Activated CD4-positive, CD25-positive, alpha-beta regulatory T cell treated with anti-CD3 and anti-CD28 coated beads, Interleukin-2, amount 50 U/mL, for 24 hours (primary cell): Measurements from ENCODE around the gene MAFG.

ENCODE experiments used
- ATAC-seq, 2 donors: fragments of 150-1000 bp; cut with Tn5 transposase; one replicate each; pipeline ENCODE4 v1.10.0; 2021; ENCODE audit warnings: mild to moderate bottlenecking in 1 of 2, moderate library complexity in 1 of 2

The MAFG gene

DNA sequence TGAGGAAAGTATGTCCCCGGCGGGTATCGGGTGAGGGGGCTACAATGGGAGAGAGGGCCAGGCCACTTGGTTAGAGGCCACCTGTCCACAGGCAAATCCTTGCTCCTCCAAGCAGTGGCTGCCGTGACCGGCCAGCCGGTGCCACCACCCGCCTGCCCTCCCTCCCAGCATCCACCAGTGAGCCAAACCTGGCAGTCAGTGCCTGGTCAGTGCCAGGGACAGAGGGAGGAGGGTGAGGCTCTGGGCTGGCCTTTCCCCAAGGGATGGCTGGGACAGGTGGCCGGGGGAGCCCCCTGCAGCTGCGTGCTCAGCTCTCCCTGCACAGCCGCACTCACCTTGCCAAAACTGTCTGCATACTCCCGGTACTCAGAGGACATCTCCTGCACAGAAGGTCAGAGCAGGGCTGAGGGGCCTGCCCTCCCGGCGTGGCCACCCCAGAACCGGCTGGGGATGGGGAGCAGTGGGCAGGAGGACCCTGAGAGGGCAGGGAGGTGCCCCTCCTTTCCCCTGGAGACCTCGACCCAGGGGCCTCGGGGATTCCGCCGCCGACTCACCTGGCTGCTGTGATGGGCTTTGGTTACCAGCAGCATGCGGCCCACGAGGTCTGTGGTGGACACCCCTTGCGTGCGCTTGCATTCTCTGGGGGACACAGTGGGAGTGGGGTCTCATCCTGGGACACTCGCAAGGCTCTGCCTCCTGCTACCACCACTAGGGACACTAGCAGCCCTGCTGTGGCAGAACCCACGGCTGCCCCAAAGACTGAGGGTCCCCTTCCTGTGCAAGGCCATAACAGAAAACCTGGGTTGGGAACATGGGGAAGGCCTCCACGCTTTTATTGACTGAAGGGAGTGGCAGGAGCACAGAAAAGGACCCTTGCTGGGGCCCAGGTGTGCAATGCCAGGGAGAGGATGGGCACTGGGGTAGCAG is 20.1 kb downstream of the MAFG start:
- no peak for ATAC-seq

- ATAC-seq: no peak
These were observed 20.9 kb downstream of the MAFG start for GRCh38 chr17:81906476-81907218.

- no peak for ATAC-seq
These were observed 21.5 kb downstream of the MAFG start for GRCh38 chr17:81905993-81906392.

DNA sequence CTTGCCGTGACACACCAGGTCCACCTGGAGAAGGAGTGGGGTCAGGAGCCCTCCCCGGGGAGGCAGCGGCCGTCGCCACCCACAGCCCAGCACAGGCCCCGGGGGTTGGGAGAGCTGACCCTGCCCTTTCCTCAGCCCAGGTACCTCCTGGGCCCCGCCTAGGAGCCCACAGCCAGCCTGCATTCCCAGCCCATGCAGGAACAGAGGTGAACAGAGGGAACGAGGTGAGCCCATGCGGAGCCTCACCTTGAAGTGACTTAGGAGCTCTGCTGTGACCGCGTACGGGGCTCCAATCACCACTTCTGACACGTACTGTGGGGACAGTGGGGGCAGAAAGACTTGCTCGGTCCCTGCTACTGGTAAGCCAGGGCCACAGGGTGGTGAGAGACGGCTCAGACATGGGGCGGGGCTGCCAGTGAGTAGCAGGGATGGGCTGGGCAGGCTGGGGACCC is 22.1 kb downstream of the MAFG start:
- ATAC-seq: no peak

- ATAC-seq: no peak
These were observed 22.7 kb downstream of the MAFG start for GRCh38 chr17:81904600-81905423.

GRCh38 chr17:81903896-81904599 is 23.5 kb downstream of the MAFG start:
- no peak for ATAC-seq

GRCh38 chr17:81903415-81903831 is 24.1 kb downstream of the MAFG start:
- ATAC-seq: no peak

GRCh38 chr17:81902653-81903414 is 24.7 kb downstream of the MAFG start:
- ATAC-seq: peak; percentile 8 to 12

DNA sequence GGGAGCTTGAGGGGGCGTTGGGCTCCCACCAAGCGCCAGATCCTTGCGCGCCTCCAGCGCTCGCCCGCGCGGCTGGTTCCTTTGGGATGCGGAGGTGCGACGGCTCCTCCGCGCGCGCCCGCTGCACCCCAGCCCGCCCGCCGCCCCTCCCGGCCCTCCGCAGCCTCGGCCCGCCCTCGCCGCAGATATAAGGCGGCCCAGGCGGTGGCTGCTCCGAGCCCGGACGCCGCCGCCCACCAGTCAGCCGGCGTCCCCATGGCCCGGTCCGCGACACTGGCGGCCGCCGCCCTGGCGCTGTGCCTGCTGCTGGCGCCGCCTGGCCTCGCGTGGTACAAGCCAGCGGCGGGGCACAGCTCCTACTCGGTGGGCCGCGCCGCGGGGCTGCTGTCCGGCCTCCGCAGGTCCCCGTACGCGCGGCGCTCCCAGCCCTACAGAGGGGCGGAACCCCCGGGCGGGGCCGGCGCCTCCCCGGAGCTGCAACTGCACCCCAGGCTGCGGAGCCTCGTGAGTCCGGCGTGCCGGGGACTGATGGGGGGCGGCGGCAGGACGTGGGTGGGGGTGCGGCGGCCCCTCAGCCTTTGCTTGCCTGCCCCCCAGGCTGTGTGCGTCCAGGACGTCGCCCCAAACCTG is 25.4 kb downstream of the MAFG start, which contains the start of gene NPB:
Gene NPB (plus strand): TSS at position 216 of the 630 bp plus-strand sequence. CDS start 40 bp downstream, at position 256.
- ATAC-seq: peak; percentile 46 to 55

DNA sequence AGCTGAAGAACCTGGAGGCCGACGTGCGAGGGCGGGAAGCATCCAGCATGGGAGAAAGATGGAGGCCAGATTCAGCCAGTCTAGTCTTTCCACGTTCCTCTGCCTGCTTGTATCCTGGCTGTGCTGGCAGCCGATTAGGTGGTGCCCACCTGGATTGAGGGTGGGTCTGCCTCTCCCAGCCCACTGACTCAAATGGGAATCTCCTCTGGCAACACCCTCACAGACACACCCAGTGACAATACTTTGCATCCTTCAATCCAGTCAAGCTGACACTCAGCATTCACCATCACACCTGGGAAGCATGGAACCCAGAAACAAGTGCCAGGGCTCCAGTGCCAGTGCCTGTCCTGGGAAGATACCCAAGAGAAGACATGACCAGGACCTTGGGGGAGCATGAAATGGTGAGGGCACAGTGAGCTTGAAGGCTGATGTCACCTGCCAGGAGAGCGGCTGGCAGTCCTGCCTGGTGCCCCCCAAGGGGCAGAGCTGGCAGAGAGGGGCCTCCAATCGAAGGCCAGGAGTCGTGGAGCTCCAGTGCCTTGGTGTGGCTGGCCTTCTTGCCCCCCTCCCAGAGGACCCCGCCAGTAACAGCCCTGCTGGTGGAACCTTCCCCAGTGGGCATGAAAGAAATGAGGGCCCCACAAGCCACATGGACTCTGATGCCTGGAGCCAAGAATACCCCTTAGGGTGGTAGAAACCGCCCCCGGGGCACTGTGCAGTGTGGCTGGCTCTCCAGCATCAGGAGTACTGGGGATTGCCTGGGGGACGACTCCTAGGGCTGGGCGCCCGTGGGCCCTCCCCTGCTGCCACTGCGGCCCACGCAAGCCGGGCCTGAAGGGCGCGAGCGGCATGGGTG is 26.1 kb downstream of the MAFG start:
- peak; percentile 14 to 18 for ATAC-seq

DNA sequence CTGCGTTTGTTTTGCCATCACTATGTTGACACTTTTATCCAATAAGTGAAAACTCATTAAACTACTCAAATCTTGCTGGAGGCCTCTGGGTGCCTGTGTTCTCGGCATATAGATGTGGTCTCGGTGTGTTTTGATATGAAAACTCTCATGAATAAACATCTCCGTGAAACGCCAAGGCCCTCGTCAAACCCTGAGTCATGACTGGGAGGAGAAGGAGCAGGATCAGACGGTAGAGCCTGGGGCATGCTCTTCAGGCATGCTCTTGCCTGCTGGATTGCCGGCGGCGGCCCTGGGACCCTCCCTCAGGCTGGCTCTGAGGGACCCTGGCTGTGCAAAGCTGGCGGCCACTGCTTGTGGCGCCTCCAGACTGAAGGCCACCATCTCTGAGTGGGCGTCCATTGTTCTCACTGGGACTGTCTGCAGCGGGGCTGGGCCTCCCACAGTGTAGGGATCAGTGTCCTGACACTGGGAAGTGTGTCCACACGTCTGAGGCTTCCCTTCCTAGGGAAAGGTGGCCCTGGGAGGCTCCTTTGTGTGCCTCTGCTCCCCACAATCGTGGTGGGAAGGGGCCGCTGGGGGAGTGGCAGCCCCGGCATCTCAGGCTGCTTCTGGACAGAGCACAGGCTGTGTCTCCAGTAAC is 27.2 kb downstream of the MAFG start:
- ATAC-seq: no peak

- ATAC-seq: no peak
These were observed 27.9 kb downstream of the MAFG start for GRCh38 chr17:81899514-81900166.

- no peak for ATAC-seq
These were observed 28.6 kb downstream of the MAFG start for GRCh38 chr17:81898885-81899284.

DNA sequence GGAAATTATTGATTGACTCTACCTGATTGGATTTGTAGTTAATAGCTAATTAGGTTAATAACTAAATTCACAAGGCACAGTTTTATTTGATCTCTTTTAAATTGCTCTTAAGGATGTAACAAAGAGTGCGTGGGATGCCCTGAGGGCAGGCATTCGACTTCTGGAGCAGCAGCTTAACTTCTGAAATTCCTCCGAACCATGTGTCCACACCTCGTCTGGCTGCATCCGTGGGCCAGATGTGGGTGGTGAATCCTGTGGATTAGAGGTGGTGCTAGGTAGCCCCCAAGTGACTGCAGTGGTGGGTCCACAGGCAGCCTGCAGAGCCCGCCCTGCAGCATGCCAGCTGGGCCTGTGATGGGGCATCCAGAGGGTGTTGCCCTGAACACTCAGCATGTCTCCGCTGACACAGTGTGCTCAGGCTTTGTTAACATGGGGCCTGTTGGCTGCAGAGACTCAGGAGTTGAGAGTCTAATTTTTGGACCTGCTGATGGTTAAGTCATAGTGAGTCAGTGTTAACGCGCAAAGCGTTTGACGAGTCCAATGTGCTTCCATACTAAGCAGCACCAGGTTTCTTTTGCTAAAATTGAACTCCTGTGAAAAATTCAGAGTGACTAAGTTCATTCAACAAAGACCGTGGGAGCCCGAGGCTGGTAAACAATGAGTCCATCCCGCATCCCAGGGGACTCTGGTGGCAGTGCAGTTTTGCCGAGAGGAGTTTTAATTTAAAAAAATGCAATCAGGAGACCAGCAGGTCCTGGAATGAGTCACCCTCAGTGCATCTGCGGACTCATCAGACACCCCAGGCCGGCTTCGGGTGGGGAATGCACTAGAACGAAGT is 29.3 kb downstream of the MAFG start:
- ATAC-seq: no peak

DNA sequence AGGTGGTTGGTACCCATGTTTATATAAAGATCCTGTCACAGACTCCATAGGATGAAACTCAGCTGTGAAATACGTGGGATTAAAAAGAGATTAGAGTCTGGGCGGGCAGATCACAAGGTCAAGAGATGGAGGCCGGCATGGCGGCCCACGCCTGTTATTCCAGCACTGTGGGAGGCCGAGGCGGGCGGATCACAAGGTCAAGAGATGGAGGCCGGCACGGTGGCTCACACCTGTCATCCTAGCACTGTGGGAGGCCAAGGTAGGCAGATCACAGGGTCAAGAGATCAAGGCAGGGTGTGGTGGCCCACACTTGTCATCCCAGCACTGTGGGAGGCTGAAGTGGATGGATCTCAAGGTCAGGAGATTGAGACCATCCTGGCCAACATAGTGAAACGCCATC is 32.1 kb downstream of the MAFG start:
- ATAC-seq: no peak

DNA sequence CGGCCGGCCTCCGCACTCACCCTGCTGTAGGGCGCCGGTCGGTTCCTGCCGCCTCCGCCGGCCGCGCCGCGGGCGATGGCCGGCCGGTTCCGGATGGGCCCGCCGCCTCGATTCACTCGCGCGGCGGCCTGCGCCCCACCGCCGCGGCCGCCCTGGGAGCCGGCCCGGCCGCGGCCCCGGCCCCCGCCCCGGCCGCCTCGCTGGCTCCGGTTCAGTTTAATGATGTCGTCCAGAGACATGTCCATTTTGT is 36.3 kb downstream of the MAFG start:
- ATAC-seq: peak in 1 of 2 donors; percentile 0

DNA sequence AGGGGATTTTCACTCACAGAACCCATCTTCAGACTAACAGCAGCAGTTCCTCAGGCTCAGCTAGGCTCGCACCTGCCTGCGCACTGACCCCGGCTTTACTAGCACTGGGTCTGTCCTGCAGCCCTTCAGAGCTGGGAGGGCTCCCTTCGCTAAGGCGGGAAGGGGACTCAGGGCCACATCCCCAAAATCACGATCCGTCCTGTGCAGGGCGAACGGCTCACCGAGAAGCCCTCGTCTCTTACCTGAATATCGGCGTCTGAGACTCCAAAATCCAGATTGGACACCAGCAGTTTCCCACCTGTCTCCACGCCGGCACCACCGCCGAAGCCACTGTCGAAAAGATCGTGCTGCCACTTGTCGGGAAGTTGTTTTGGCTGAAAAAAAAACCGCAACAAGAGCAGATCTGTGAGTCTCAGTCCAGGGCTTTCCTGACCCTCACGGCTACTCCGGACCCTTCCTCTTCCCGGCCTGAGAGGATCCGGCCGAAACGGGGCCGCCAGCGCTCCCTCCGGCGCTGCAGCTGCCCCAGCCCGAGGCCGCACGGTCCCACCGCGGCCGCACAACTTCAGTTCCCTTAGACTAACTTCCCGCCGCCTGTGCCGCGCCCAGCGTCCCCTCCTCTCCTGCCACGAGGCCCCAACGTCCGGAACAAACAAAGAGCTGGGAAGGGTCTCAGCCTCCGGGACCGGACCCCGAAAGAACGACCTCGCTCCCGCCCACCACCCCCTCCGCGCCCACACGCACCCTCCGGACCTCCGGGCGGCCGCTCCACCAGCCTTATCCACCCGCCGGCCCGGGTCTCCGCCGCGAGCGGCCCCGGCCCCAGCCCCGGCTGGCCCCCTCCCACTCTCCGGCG is 36.9 kb downstream of the MAFG start:
- no peak for ATAC-seq
